Heart left ventricle (tissue), 13 donors: ENCODE results near the gene LAMA5.

Source experiments
- POLR2A ChIP-seq, 2 donors: fragments of 450-650 bp; IDR thresholded peaks; one replicate each; pipeline ENCODE4 v1.6.1; 2017; ENCODE audit warnings: antibody characterized with exemption in 2 of 2, mild to moderate bottlenecking in 2 of 2, moderate library complexity in 2 of 2
- TF ChIP-seq, protein P1 (sequence below), 12 donors: fragments of 200-600 bp; sonication (generic) in 4 of 12; IDR thresholded peaks; one replicate each; pipeline versions ENCODE4 v1.5.0 to v1.8.0; 2018 to 2022; ENCODE audit warnings: antibody characterized with exemption in 12 of 12, mild to moderate bottlenecking in 5 of 12
- donor health status: ischemic (EF 13 %, LVEDD 7.1; RV severe dilation, severe dysfunction).
- donor health status: DM: no; HTN: yes; CAD: no.
- donor health status: DM: no; HTN: no; CAD: no.
- donor health status: ischemic (EF 25% LVEDD 6.9; RV normal size, moderate dysfunction).
- donor health status: ischemic (EF 25% LVEDD 5.7; RV mildly dilated, moderate dysfunction).
- donor health status: ischemic (EF 35%, LVEDD 5.7; RV mildly dilated, moderate dysfunction).
- donor health status: nonischemic (EF 11% LVEDD 7.7; RV severe dilation, severe dysfunction).
- donor health status: DM: yes; HTN: yes; CAD: no.
- donor health status: PGD.
- donor health status: ischemic (EF 29% LVEDD 5.4; RV normal size, mild dysfunction).
- donor health status: nonischemic (EF 23%, LVEDD 6.1; RV moderate dilation, normal function).

DNA sequence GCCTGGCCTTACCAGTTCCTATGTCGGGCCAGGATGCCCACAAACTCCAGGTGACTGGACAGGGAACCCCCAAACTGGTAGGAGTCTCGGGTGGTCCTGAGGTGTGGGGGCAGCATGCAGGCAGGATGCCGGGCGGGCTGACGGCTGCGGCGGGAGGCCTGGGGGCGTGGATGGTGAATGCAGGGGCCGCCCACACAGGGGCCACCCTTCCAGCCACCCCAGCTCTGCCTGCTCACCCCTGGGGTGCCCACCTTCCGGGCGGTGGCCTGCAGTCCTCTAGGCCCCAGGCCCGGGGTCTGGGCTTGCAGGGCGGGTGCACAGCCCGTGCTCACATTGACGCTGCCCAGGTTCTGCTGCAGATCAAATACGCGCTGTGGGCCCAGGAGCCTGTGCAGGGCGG is 56.0 kb downstream of the LAMA5 start:
- TF ChIP-seq, protein P1, sequence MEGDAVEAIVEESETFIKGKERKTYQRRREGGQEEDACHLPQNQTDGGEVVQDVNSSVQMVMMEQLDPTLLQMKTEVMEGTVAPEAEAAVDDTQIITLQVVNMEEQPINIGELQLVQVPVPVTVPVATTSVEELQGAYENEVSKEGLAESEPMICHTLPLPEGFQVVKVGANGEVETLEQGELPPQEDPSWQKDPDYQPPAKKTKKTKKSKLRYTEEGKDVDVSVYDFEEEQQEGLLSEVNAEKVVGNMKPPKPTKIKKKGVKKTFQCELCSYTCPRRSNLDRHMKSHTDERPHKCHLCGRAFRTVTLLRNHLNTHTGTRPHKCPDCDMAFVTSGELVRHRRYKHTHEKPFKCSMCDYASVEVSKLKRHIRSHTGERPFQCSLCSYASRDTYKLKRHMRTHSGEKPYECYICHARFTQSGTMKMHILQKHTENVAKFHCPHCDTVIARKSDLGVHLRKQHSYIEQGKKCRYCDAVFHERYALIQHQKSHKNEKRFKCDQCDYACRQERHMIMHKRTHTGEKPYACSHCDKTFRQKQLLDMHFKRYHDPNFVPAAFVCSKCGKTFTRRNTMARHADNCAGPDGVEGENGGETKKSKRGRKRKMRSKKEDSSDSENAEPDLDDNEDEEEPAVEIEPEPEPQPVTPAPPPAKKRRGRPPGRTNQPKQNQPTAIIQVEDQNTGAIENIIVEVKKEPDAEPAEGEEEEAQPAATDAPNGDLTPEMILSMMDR (IDR thresholded peaks at IDR 0.05) = no peak
- TF ChIP-seq POLR2A (IDR thresholded peaks at IDR 0.05) = no peak
